Spleen (tissue), 7 donors: ENCODE measurements around the gene URGCP.

Experiments used
- CTCF ChIP-seq, 11 experiments: fragments of 200-600 bp in 7 of 11; fragments of 450-650 bp in 4 of 11; sonication (generic) in 4 of 11; IDR thresholded peaks in 8 of 11; conservative IDR thresholded peaks in 3 of 11; 1 replicate in 7 of 11; 2 replicates in 4 of 11; pipeline versions ENCODE4 v1.4.0 to v1.8.0; 2016 to 2021; ENCODE audit warnings: antibody characterized with exemption in 11 of 11, inconsistent platforms in 4 of 11, mild to moderate bottlenecking in 1 of 11
- POLR2A ChIP-seq, 3 donors: fragments of 450-650 bp; IDR thresholded peaks; one replicate each; pipeline ENCODE4 v1.5.1; 2017; ENCODE audit warnings: antibody characterized with exemption in 3 of 3, mild to moderate bottlenecking in 1 of 3
- POLR2AphosphoS5 ChIP-seq, 3 donors: sonication (generic); formaldehyde crosslinking; IDR thresholded peaks; one replicate each; pipeline ENCODE4 v1.5.1; 2017; ENCODE audit warnings: antibody characterized with exemption in 3 of 3
- donor health status: DM: no; HTN: no; CAD: no; lungs with moderate emphysema.
- donor health status: DM: no; HTN: no; CAD: no.
- donor health status: DM: no; HTN: no; CAD: no.

- peak in 2 of 11 experiments; percentile 11 to 43 for TF ChIP-seq CTCF (IDR thresholded peaks at IDR 0.05 in 8 of 11, conservative IDR thresholded peaks at IDR 0.05 in 3 of 11)
- peak; percentile 79 to 97 (median 92) for TF ChIP-seq POLR2A (IDR thresholded peaks at IDR 0.05)
- TF ChIP-seq POLR2AphosphoS5 (IDR thresholded peaks at IDR 0.05), result peak; percentile 99 to 100 (median 99)
Observed at GRCh38 chr7:43925984-43926797, 19.8 kb upstream of the URGCP start, which contains the start of gene UBE2D4.
